Kidney (tissue), 14 donors: ENCODE measurements around the gene C6orf120. TPM values are rescaled to one million over a fixed set of nuclear protein-coding genes. Genes with fewer than 3 reads are reported as not detected.

Experiments used
- DNase-seq, 5 donors: peaks; one replicate each; pipeline ENCODE4 v3.0.0-alpha.2; 2013 to 2020
- FAIRE-seq: peaks from 2 replicates; lab custom pipeline; 2012; peaks lifted over from hg19 to GRCh38; lab: Jason Lieb, UNC
- H3K27ac ChIP-seq, 2 donors: one replicate each; pipeline ENCODE4 v1.7.0; 2013; ENCODE audit warnings: low read depth in 2 of 2, low read length in 2 of 2, inconsistent platforms in 1 of 2
- H3K27me3 ChIP-seq: one replicate; pipeline ENCODE4 v1.7.1; 2013; ENCODE audit warnings: low read length, inconsistent platforms; ENCODE audit not compliant: control insufficient read depth, insufficient read depth
- H3K36me3 ChIP-seq, 3 donors: one replicate each; pipeline versions ENCODE4 v1.7.0 to v1.7.1; 2013; ENCODE audit warnings: low read length in 3 of 3, control low read depth in 1 of 3, inconsistent platforms in 1 of 3; ENCODE audit not compliant: insufficient read depth in 3 of 3, control insufficient read depth in 2 of 3
- H3K4me1 ChIP-seq, 3 donors: one replicate each; pipeline versions ENCODE4 v1.7.0 to v1.7.1; 2013; ENCODE audit warnings: low read length in 3 of 3, inconsistent platforms in 1 of 3, low read depth in 1 of 3; ENCODE audit not compliant: control insufficient read depth in 2 of 3, insufficient read depth in 2 of 3
- H3K4me3 ChIP-seq, 3 donors: one replicate each; pipeline versions ENCODE4 v1.7.0 to v1.8.1; 2013; ENCODE audit warnings: low read length in 3 of 3, control low read depth in 1 of 3, inconsistent platforms in 1 of 3
- H3K9ac ChIP-seq, 3 donors: one replicate each; pipeline versions ENCODE4 v1.7.0 to v1.7.1; 2013; ENCODE audit warnings: low read length in 3 of 3, control low read depth in 1 of 3, inconsistent platforms in 1 of 3
- H3K9me3 ChIP-seq, 3 donors: one replicate each; pipeline versions ENCODE4 v1.7.0 to v1.7.1; 2013; ENCODE audit warnings: low read length in 3 of 3, control low read depth in 1 of 3, inconsistent platforms in 1 of 3; ENCODE audit not compliant: control insufficient read depth in 2 of 3, insufficient read depth in 1 of 3
- CTCF ChIP-seq: IDR thresholded peaks from 3 replicates; pipeline ENCODE4 v1.5.1; 2012; ENCODE audit warnings: mild to moderate bottlenecking, moderate library complexity, borderline replicate concordance; ENCODE audit not compliant: insufficient read depth; ENCODE audit errors: extremely low read depth
- intact Hi-C: fragments of 100-400 bp; cut with DNase I; formaldehyde crosslinking; loops from one replicate; pipeline ENCODE4 v1.11.1; 2022
- polyA plus RNA-seq: library from polyadenylated mRNA; stranded (reverse); fragments of 350-450 nt; fragmentation: Illumina TruSeq; extraction: RNeasy Lipid Tissue Mini Kit (QIAGEN cat#74804); gene quantifications from one replicate; pipeline ENCODE4 v1.2.3, GENCODE V29; 2014; ENCODE audit warnings: low read depth, low replicate concordance; ENCODE audit not compliant: insufficient read depth
- total RNA-seq: library from RNA; stranded (reverse); fragmentation: NEBNext Ultra II Directional; extraction: Animal tissue kit (Norgen Biotek cat#: 25700); gene quantifications from one replicate; pipeline ENCODE4 v1.2.1, GENCODE V29; 2021
- donor health status: control.
- donor health status: control.
- donor health status: control.
- donor health status: control.
- donor health status: control.
- donor health status: DM: yes; HTN: yes; CAD: no.
- donor health status: Normal renal cell carcinoma (clear cell type).

The C6orf120 gene
- total and polyA plus RNA-seq, 2 donors from 2014 or later, result 10.9 to 23.1 TPM

- H3K4me1 ChIP-seq, result no peaks in the 10 kb centered on the region
- FAIRE-seq, result no peak
- H3K9ac ChIP-seq, result no peak overlapping the region
- H3K9me3 ChIP-seq, result peaks cover 3 to 10% (median 3%) of the 10 kb centered on the region in 3 donors
- H3K4me3 ChIP-seq, result no peak overlapping the region
- intact Hi-C loops, result no loop called here
- H3K36me3 ChIP-seq, result peaks cover 7 to 11% (median 8%) of the 10 kb centered on the region in 3 donors
- DNase-seq, result no peak
- H3K27me3 ChIP-seq, result no peaks in the 10 kb centered on the region
- TF ChIP-seq CTCF, result no peak
- H3K27ac ChIP-seq, result no peak overlapping the region
Observed at GRCh38 chr6:169689287-169689686, 12.6 kb upstream of the C6orf120 start.

- FAIRE-seq (no peak), DNase-seq (no peak)
- Histone ChIP-seq H3K27me3 (no peaks in the 10 kb centered on the region), H3K36me3 (peaks cover 3 to 9% (median 7%) of the 10 kb centered on the region in 3 donors), H3K4me1 (no peaks in the 10 kb centered on the region), H3K9me3 (peaks cover 0 to 3% (median 3%) of the 10 kb centered on the region in 3 donors), H3K4me3 (no peak overlapping the region), H3K9ac (no peak overlapping the region), H3K27ac (no peak overlapping the region)
- intact Hi-C loops, result no loop called here
- TF ChIP-seq CTCF, result no peak
Observed at GRCh38 chr6:169691260-169691659, 10.7 kb upstream of the C6orf120 start.

GRCh38 chr6:169692516-169692915 is 9.4 kb upstream of the C6orf120 start:
- Histone ChIP-seq H3K27me3 (no peaks in the 10 kb centered on the region), H3K4me3 (no peak overlapping the region), H3K4me1 (no peaks in the 10 kb centered on the region), H3K36me3 (peaks cover 2 to 6% (median 5%) of the 10 kb centered on the region in 3 donors), H3K9ac (no peak overlapping the region), H3K9me3 (peaks cover 0 to 3% (median 3%) of the 10 kb centered on the region in 3 donors), H3K27ac (no peak overlapping the region)
- FAIRE-seq (no peak), DNase-seq (no peak)
- no peak for TF ChIP-seq CTCF
- intact Hi-C loops, result no loop called here

GRCh38 chr6:169695131-169695530 is 6.8 kb upstream of the C6orf120 start:
- H3K27me3 ChIP-seq, result no peaks in the 10 kb centered on the region
- intact Hi-C loops, result no loop called here
- H3K9ac ChIP-seq, result no peak overlapping the region
- peaks cover 0 to 3% (median 0%) of the 10 kb centered on the region in 3 donors for H3K4me1 ChIP-seq
- peaks cover 0 to 5% (median 0%) of the 10 kb centered on the region in 3 donors for H3K36me3 ChIP-seq
- no peak overlapping the region for H3K4me3 ChIP-seq
- no peak overlapping the region for H3K27ac ChIP-seq
- FAIRE-seq (no peak), DNase-seq (no peak)
- peaks cover 0 to 3% (median 1%) of the 10 kb centered on the region in 3 donors for H3K9me3 ChIP-seq
- no peak for TF ChIP-seq CTCF
